SH-SY5Y (cell line): ENCODE results near the gene CDH5.

Experiments
- GATA2 ChIP-seq: IDR thresholded peaks from 2 replicates; pipeline ENCODE4 v1.6.1; 2011; ENCODE audit warnings: mild to moderate bottlenecking, low read depth, low read length
- GATA3 ChIP-seq: IDR thresholded peaks from 2 replicates; pipeline ENCODE4 v1.6.1; 2011; ENCODE audit warnings: low read depth, mild to moderate bottlenecking, low read length, moderate library complexity

Gene CDH5

DNA sequence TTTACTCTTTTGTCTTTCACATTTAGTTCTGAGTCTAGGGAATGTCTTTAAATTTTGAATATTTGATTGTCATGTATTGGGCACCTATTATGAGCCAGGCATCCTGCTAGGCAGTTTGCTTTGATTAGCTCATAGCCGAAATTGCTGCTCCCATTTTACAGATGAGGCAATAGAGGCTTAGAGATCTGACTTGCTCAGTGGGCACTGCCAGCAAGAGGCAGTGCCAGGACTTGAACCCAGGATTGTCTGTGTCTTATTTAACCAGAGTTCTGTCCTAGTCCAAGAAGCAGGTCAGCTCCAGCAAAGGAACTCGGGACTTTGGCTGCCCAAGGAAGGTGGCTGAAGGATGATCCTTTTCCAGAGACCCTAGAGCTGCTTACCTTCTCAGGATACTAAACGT lies 85.1 kb downstream of the CDH5 start:
- no peak for TF ChIP-seq GATA3
- TF ChIP-seq GATA2, result no peak
